GM12873 (cell line): ENCODE data around the gene BARHL1.

Experiments
- TF ChIP-seq, protein P1 (sequence below): IDR thresholded peaks from 2 replicates; pipeline ENCODE4 v1.5.1; 2012; ENCODE audit warnings: low read depth, mild to moderate bottlenecking, moderate library complexity, low read length, control low read depth; ENCODE audit not compliant: insufficient read depth; ENCODE audit errors: missing control alignments

The BARHL1 gene

GRCh38 chr9:132627106-132627505 lies 44.7 kb downstream of the BARHL1 start:
- TF ChIP-seq, protein P1, sequence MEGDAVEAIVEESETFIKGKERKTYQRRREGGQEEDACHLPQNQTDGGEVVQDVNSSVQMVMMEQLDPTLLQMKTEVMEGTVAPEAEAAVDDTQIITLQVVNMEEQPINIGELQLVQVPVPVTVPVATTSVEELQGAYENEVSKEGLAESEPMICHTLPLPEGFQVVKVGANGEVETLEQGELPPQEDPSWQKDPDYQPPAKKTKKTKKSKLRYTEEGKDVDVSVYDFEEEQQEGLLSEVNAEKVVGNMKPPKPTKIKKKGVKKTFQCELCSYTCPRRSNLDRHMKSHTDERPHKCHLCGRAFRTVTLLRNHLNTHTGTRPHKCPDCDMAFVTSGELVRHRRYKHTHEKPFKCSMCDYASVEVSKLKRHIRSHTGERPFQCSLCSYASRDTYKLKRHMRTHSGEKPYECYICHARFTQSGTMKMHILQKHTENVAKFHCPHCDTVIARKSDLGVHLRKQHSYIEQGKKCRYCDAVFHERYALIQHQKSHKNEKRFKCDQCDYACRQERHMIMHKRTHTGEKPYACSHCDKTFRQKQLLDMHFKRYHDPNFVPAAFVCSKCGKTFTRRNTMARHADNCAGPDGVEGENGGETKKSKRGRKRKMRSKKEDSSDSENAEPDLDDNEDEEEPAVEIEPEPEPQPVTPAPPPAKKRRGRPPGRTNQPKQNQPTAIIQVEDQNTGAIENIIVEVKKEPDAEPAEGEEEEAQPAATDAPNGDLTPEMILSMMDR = no peak

- TF ChIP-seq, protein P1 = no peak
Measured at GRCh38 chr9:132627594-132627993, 45.2 kb downstream of the BARHL1 start.

DNA sequence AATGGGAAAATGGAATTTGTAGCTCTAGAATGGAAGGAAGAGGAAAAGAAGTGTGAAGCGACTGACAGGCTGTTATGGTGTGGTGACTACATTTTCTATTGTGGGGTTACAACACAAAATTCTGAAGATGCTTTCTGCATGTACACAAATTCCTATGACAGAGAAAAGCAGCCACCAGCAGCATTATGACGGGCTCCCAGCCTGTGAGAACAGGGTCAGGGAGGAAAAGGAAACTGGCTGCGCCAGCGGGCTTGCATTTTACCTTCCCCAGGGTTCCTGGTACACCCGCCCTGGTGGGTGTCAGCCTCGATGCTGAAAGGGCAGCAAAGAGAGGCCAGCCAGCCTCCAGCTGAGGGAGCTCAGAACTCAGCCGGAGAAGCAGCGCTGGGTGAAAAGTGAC lies 46.3 kb downstream of the BARHL1 start:
- TF ChIP-seq, protein P1 = no peak

GRCh38 chr9:132630116-132630515 lies 47.7 kb downstream of the BARHL1 start:
- TF ChIP-seq, protein P1 = no peak

- TF ChIP-seq, protein P1 = no peak
Measured at GRCh38 chr9:132630811-132631210, 48.4 kb downstream of the BARHL1 start.

- TF ChIP-seq, protein P1 = no peak
Measured at GRCh38 chr9:132631280-132631679, 48.9 kb downstream of the BARHL1 start.

DNA sequence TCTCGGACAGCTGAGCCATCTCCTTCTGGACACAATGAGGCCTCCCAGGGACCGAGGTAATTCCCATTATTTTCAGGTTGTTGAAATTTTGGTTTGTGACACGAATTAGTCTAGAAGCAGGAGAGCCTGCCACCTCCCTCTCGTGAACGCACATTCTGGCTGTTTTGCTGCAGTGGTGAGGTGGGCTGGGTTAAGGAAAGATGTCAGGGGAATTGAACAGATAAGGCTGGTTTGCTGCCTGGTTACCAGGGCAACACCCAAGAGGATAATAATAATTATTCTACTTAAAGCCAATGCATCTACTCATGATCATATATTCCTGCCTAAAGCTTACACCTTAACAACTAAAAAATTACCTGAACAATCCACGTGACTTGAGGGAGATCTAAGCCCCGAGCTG lies 49.3 kb downstream of the BARHL1 start:
- TF ChIP-seq, protein P1 = no peak
